NCI-H748 treated with DMSO at 0.1 percent for 48 hours (cell line): ENCODE measurements around the gene WASF3.
"Not testable (repeated sequence)": the region's sequence is repeated elsewhere in the genome, so short reads cannot be mapped to it uniquely, and the experiment has no call there.

Experiments
- DNase-seq: peaks from one replicate; lab custom pipeline; 2025; lab: John Stamatoyannopoulos, UW

WASF3 gene

GRCh38 chr13:26590951-26591350 lies 33.5 kb downstream of the WASF3 start:
- no peak for DNase-seq

DNA sequence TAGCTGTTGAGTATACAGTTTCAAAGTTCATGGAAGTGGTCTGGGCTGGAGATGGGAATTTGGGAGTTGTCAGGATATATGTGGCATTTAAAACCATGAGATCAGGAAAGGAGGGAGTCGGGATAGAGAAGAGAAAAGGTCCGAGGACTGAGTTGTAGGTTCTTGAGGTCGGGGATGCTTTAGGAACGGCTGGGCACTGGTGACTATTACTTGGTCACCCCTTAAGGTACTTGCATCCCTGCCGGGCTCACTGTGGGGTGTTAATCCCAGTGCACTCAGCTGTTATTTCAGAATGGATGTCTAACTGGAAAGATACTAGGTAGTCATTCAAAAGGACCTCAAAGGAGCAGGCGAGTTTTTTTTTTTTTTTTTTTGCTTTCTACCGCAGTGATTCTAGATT lies 34.2 kb downstream of the WASF3 start:
- no peak for DNase-seq

GRCh38 chr13:26593661-26594060 lies 36.2 kb downstream of the WASF3 start:
- DNase-seq: no peak

DNA sequence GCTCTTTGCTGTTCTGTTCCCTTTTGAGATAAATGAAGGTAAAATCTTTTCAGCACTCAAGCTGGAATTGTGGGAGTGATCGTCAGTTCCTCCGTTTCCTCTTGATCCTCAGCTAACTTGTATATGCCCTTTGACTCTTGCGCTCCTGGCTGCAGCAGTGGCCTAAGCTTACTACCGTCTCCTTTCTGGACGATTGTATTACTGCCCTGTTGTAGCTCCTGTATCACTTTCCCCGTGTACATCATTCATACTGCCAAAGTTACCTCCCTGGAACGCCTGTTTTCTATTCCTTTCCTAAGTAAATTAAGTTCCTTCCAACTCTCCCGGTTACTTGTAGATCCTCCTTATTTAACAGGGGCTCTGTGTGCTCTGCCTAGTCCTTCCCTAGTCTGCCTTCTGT lies 36.9 kb downstream of the WASF3 start:
- DNase-seq: no peak

DNA sequence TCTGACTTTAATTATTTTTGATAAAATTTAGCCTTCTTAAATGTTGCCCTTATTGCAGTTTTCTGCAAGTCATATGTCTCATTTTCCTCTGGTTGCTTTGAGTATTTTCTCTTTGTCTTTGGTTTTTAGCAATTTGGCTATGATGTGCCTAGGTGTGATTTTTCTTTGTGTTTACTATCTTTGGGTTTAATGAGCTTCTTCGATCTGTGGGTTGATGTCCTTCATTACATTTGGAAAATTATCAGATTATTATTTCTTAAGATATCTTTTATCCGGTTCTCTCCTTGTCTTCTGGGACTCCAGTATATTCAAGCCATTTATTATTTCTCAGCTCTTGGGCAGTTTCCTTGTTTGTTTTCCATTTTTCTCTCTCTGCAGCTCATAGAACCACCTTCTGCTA lies 39.0 kb downstream of the WASF3 start:
- no peak for DNase-seq

GRCh38 chr13:26599403-26599802 lies 41.9 kb downstream of the WASF3 start:
- no peak for DNase-seq

DNA sequence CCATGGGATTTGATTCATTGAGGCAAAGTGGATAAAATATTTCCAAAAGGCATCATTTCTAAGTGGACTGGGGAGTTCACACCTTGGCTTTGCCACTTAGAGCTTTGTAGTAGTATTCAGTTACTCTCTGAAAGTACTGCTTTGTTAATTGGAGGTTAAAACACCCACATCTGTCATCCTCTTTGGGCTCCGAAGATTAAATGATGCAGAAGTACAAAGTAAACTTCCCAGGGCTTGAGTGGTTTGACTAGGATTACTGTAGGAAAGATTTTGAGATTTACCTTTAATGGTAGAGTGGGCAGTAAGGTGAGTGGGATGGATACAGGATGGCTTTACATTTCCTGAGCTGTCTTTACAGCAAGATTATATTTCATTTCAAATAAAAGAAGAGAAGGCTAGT lies 42.4 kb downstream of the WASF3 start:
- no peak for DNase-seq

DNA sequence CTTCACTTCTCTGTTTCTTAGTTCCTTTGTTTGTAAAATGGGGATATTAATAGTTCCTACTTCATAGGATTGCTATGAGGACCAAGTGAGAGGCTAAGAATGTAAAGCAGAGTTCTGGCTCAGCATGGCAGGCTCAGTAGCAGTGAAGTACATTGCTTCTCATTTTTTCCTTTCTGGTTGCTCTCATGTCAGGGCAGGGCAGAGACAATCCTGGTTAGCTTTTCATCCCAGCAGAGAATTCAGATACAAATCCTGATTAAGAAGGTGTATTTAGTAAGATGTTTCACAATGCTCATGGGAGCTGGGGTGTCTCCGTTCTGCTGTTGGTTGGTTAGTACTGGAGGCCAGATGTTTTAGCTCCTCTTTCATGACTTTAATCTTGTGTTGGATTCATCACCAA lies 42.9 kb downstream of the WASF3 start:
- no peak for DNase-seq

- no peak for DNase-seq
Measured at GRCh38 chr13:26601669-26602068, 44.2 kb downstream of the WASF3 start.

GRCh38 chr13:26602783-26603182 lies 45.3 kb downstream of the WASF3 start:
- no peak for DNase-seq

GRCh38 chr13:26604784-26605545 lies 47.5 kb downstream of the WASF3 start:
- DNase-seq: no peak

- DNase-seq: no peak
Measured at GRCh38 chr13:26605845-26606244, 48.4 kb downstream of the WASF3 start.

GRCh38 chr13:26606631-26607030 lies 49.1 kb downstream of the WASF3 start:
- DNase-seq: no peak

DNA sequence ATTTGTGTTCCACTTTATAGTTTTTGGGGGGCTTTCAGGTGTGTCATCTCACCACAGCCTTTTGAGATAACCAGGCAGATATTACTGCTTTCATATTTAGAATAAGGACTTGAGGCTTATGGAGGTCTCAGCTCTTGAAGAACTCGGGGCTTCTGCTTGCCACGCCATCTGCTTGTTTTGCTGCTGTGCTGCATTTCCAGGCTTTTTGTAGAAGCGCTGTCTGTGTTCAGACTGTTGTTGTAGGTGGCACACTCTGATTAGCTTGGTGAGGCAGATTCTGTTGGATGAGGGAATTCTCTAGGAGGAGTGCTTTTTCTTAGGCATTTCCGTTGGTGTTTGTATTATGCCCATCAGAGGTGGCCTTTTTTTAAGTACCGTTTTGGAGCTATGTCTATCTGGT lies 57.2 kb downstream of the WASF3 start:
- no peak for DNase-seq

GRCh38 chr13:26616126-26616525 lies 58.6 kb downstream of the WASF3 start:
- DNase-seq: no peak

DNA sequence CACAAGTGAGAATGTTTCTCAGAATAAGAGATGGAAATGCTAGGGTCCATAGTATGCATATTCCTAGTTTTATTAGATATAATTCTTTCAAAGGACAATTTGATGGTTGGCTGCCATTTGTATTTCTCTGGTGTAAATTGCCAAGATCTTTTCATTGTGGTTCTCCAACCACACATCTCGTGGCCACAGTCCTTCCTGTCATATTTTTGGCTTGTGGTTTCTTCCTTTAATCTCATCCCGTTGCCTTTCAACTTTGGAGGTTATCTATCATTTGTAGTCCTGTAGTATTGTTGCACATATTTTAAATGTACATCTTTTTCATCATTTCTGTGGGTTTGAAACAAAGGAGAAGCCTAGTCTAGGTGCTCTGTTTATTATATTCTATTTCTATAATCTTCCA lies 61.2 kb downstream of the WASF3 start:
- no peak for DNase-seq

GRCh38 chr13:26619358-26619757 lies 61.9 kb downstream of the WASF3 start:
- no peak for DNase-seq

DNA sequence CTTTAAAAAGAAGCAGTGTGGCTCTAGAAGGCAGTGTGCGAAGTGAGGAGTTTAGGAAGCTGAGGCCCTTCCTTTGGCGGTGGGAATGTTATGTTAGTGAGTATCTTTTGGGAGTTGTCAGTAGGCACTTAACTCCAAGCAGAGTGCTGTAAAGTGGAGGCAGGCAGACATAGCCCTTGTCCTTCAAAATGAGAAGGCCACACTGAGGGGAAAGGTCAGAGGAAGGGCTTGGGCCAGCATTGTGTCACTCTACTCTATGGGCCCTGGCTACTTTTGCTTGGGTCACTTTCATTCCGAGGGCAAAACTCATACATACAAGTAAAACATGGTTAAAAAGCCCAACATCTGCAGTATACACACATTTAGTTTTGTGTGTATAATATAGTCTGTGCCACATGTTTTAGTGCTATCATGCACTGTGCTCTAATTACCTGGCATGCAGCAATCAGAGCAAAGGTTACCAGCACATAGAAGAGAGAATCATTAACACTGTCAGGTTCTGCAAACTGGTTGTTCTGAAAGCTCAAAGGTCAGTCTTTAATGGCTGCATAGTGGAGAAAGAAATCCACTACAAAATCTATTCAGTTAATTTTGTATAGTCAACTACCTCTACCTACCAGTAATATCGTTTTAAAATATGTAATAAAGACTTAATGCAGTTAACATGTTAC lies 64.4 kb downstream of the WASF3 start:
- no peak for DNase-seq

DNA sequence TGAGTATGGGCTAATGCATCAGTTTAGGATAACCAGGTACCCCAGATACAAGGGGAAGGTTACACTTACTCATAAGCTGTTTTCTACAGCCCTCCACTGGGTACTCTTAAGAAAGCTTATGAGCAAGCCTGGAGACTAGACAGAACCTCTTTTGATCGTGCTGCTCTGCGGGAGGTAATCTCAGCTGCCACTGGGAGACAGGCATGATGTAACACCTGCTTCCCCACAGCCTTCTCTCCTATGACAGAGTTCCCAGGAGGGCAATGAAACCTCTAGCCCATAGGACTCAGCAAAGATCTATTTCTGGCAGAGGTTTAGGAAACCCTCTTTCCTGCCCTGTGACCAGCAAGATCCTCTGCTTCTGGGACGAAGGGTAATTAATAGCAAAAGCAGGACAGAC lies 65.6 kb downstream of the WASF3 start:
- DNase-seq: no peak

DNA sequence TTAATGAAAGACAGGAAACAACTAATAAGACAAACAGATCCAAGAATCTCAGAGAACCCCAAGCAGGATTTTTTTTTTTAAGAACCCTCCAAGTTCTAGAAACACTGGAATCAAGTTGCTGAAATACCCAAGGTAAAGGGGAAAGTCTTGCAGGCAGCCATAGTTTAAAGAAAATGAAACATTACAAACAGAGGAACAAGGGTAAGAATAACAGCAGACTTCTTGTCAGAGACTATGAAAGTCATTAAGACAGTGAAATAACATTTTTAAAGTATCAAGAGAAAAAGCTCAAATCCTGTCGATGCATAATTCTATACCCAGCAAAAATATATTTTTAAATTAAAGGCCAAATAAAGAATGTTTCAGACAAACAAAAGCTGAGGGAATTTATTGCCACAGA lies 67.1 kb downstream of the WASF3 start:
- DNase-seq: no peak

GRCh38 chr13:26626271-26626670 lies 68.8 kb downstream of the WASF3 start:
- DNase-seq: no peak

- no peak for DNase-seq
Measured at GRCh38 chr13:26628706-26629105, 71.2 kb downstream of the WASF3 start.

DNA sequence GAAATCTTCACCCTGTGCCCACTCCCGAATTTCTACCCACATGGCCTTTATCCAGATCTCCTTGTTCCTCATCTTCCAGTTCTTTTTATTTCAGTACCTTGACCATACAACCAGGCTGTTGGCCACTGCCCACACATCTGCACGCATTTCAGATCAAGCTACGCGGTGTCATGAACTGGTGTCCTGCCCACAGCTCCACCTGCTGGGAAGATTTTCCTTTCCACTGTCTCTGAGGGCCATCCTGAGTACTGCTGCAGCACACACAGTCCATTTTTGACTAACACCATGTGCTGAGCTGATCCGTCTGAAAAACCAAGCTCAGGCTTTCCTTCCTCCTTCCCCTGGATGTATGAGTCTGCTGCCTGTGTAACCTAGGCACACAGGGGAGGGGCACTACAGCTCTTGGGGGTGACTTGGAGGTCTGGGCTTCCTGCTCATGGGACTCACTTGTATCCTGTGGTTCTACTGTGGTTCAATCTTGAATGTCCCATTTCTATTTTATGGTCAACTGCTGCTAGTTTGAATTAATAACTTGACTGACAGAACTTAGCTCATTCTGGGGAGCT lies 71.9 kb downstream of the WASF3 start:
- DNase-seq: no peak

GRCh38 chr13:26635634-26636033 lies 78.2 kb downstream of the WASF3 start:
- not testable (repeated sequence) for DNase-seq
